Progenitor cell of endocrine pancreas (in vitro differentiated cells): ENCODE data around the gene SOHLH1. TPM values are rescaled to one million over a fixed set of nuclear protein-coding genes. Genes with fewer than 3 reads are reported as not detected.

ENCODE experiments used
- DNase-seq: peaks from one replicate; pipeline ENCODE4 v3.0.0; 2021; ENCODE audit warnings: low spot score; ENCODE audit not compliant: unreplicated experiment
- H3K27ac Mint-ChIP-seq: 2 replicates; pipeline ENCODE4 v1.8.0; 2021; ENCODE audit warnings: mild to moderate bottlenecking, moderate library complexity, mixed read lengths
- H3K27me3 Mint-ChIP-seq: 2 replicates; pipeline ENCODE4 v1.8.0; 2021; ENCODE audit warnings: mixed read lengths
- H3K36me3 Mint-ChIP-seq: 2 replicates; pipeline ENCODE4 v1.8.0; 2022; ENCODE audit warnings: mixed read lengths; ENCODE audit not compliant: insufficient read depth
- H3K4me1 Mint-ChIP-seq: 2 replicates; pipeline ENCODE4 v1.8.0; 2021; ENCODE audit warnings: low read depth, mixed read lengths
- H3K4me3 Mint-ChIP-seq: 2 replicates; pipeline ENCODE4 v1.8.0; 2021; ENCODE audit warnings: low read depth, mild to moderate bottlenecking, moderate library complexity, mixed read lengths
- H3K9me3 Mint-ChIP-seq: 2 replicates; pipeline ENCODE4 v1.8.0; 2021; ENCODE audit warnings: low read depth, mixed read lengths
- total RNA-seq: library from RNA; stranded (reverse); gene quantifications from 2 replicates; pipeline ENCODE4 v1.2.1, GENCODE V29; 2021
- TF ChIP-seq, protein P1 (sequence below): fragments of 200-600 bp; sonication (generic); IDR thresholded peaks from one replicate; pipeline ENCODE4 v1.5.0; 2021; ENCODE audit warnings: antibody characterized with exemption, mild to moderate bottlenecking; ENCODE audit not compliant: unreplicated experiment

SOHLH1 gene
- total RNA-seq, 1 donor from 2014 or later, result not detected

DNA sequence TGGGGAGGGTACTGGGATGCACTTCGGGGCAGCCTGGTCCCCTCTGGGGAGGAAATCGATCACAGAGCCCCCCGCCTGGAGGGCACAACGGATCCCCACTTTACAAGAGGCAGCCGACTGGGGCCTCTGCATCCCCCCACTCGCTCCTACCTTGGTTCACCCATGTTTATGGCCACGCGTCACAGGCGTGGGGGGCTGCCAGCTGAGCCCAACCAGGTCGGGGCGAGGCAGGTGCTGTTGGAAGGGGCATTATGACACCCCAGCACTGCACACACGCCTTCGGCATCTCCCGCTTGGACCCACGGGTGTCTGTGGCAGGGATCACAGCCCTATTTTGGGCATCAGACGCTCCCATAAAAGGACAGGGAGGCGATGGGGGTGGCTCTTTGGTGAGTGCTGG is 14.6 kb downstream of the SOHLH1 start:
- Mint-ChIP-seq H3K4me3 (no peak overlapping the region), H3K27me3 (peaks cover 7% of the 10 kb centered on the region), H3K36me3 (no peaks in the 10 kb centered on the region), H3K4me1 (no peaks in the 10 kb centered on the region), H3K9me3 (no peaks in the 10 kb centered on the region), H3K27ac (no peak overlapping the region)
- no peak for DNase-seq
- TF ChIP-seq, protein P1, sequence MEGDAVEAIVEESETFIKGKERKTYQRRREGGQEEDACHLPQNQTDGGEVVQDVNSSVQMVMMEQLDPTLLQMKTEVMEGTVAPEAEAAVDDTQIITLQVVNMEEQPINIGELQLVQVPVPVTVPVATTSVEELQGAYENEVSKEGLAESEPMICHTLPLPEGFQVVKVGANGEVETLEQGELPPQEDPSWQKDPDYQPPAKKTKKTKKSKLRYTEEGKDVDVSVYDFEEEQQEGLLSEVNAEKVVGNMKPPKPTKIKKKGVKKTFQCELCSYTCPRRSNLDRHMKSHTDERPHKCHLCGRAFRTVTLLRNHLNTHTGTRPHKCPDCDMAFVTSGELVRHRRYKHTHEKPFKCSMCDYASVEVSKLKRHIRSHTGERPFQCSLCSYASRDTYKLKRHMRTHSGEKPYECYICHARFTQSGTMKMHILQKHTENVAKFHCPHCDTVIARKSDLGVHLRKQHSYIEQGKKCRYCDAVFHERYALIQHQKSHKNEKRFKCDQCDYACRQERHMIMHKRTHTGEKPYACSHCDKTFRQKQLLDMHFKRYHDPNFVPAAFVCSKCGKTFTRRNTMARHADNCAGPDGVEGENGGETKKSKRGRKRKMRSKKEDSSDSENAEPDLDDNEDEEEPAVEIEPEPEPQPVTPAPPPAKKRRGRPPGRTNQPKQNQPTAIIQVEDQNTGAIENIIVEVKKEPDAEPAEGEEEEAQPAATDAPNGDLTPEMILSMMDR, result no peak

DNA sequence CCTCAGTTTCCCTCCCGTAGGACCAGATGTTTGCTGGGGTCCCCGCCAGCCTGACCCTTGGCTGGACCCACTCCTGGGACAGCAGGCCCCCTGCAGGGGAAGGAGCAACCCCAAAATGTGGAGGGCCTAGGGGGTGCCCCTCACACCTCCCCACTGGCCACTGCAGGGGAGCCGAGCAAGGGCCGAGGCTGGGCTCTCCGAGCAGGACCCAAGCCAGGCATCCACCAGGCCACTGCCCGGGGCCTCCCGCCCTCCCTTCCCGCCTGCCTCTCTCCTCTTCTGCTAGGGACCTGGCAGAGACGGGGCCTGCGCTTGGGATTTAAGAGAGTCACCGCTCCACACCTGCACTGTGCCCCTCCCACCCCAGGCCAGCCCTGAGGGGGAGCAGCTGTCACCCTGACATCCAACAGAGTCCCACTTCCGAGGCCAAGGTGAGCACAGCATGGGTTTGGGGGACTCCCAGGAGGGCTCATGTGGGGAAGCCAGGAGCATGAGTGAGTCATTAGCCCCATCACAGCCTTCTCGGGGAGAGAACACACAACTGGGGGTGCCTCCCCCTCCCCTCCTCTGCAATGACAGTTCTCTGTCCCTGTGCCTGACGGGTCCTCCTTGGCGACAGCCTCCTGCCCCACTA is 15.8 kb downstream of the SOHLH1 start:
- H3K27ac Mint-ChIP-seq, result no peak overlapping the region
- no peaks in the 10 kb centered on the region for H3K4me1 Mint-ChIP-seq
- no peak for DNase-seq
- no peaks in the 10 kb centered on the region for H3K36me3 Mint-ChIP-seq
- TF ChIP-seq, protein P1, result no peak
- H3K27me3 Mint-ChIP-seq, result peaks cover 7% of the 10 kb centered on the region
- no peaks in the 10 kb centered on the region for H3K9me3 Mint-ChIP-seq
- H3K4me3 Mint-ChIP-seq, result no peak overlapping the region

DNA sequence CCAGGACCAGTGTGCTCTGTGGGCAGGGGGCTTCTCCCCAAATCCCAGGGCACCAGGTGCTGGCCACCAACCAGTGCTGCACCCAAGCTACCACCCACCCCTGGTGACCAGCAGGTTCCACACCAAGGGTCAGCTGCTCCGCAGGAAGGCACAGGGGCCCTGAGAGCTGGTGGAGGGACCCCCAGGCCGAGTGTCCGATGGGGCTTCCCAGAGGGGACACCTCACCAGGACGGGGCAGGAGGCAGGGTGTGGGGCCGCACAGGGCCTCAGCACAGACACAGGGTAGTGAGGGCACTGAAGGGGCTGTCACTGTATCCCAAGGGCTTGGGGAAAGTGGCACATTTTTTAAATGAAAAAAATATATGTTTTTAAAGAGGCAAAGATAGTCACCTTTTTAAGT is 18.1 kb downstream of the SOHLH1 start:
- H3K9me3 Mint-ChIP-seq, result no peaks in the 10 kb centered on the region
- no peaks in the 10 kb centered on the region for H3K36me3 Mint-ChIP-seq
- no peaks in the 10 kb centered on the region for H3K4me1 Mint-ChIP-seq
- H3K27me3 Mint-ChIP-seq, result peaks cover 10% of the 10 kb centered on the region
- DNase-seq, result no peak
- H3K27ac Mint-ChIP-seq, result no peak overlapping the region
- TF ChIP-seq, protein P1, result no peak
- H3K4me3 Mint-ChIP-seq, result no peak overlapping the region

DNA sequence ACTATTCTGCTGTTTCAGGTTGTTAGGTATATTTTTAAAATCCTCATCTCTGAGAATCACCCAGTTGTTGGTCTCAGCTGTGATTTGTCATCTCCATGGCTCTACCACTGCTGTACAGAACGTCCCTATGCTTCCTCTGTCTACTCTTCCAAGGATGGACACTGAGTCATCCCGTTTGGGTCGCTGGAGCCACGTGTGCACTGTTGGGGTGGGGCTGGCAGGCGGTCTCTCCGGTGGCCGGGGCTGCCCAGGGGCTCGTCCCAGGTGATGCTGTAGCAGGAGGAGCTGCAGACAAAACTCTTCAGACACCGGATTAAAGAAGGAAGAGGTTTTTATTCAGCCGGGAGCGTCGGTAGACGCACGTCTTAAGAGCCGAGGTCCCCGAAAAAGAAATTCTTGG is 19.2 kb downstream of the SOHLH1 start:
- TF ChIP-seq, protein P1, result no peak
- H3K36me3 Mint-ChIP-seq, result no peaks in the 10 kb centered on the region
- H3K27me3 Mint-ChIP-seq, result peaks cover 10% of the 10 kb centered on the region
- H3K27ac Mint-ChIP-seq, result peak overlapping the region; percentile 69
- DNase-seq, result no peak
- H3K4me3 Mint-ChIP-seq, result no peak overlapping the region
- H3K9me3 Mint-ChIP-seq, result no peaks in the 10 kb centered on the region
- no peaks in the 10 kb centered on the region for H3K4me1 Mint-ChIP-seq

DNA sequence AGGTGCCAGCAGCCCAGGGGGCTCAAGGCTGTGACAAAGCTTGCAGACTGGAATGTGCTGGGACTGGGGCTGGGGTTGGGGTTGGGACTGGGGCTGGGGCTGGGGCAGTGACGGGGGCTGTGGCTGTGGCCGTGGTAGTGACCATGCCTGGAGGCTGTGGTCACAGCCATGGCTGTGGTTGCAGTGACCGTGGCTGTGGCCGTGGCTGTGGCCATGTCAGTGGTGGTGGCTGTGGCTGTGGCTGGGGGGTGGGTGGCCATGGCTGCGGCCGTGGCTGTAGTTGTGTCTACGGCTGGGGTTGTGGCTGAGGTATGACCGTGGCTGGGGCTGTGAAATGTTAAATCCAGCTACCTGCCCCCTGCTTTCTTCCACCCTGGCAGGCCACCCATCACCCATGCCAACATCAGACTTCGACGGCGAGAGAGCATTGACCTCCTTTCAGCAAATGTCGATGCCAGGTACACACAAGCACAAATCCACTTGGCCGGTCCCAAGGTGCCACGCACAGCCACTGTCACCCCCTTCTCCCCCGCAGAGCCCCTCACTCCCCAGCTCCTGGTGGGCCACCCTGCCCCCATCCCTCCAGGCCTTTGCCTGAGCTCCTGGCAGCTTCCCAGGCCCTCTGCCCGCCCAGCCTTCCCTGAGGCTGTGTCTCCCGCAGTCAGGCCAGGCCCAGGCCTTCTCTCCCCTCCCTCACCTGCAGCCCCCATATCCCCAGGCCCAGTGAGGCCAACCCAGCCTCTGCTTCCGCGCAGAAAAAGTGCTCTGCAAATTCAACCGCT is 20.9 kb downstream of the SOHLH1 start:
- Mint-ChIP-seq H3K36me3 (no peaks in the 10 kb centered on the region), H3K9me3 (no peaks in the 10 kb centered on the region), H3K4me1 (no peaks in the 10 kb centered on the region), H3K27me3 (peaks cover 10% of the 10 kb centered on the region), H3K27ac (no peak overlapping the region), H3K4me3 (no peak overlapping the region)
- DNase-seq, result no peak
- TF ChIP-seq, protein P1, result no peak
